Duodenal mucosa (tissue), 2 donors: ENCODE data around the gene MBNL2.

ENCODE experiments used
- H3K27ac ChIP-seq: one replicate; pipeline ENCODE4 v1.7.0; 2013; ENCODE audit warnings: low read depth, low read length
- H3K27me3 ChIP-seq, 2 donors: one replicate each; pipeline ENCODE4 v1.7.0; 2013; ENCODE audit warnings: low read length in 2 of 2, control low read depth in 1 of 2; ENCODE audit not compliant: insufficient read depth in 2 of 2, control insufficient read depth in 1 of 2
- H3K36me3 ChIP-seq, 2 donors: one replicate each; pipeline ENCODE4 v1.7.0; 2013; ENCODE audit warnings: low read length in 2 of 2, control low read depth in 1 of 2; ENCODE audit not compliant: insufficient read depth in 2 of 2, control insufficient read depth in 1 of 2
- H3K4me1 ChIP-seq, 2 donors: one replicate each; pipeline ENCODE4 v1.7.0; 2013; ENCODE audit warnings: low read length in 2 of 2, control low read depth in 1 of 2; ENCODE audit not compliant: insufficient read depth in 2 of 2, control insufficient read depth in 1 of 2
- H3K4me3 ChIP-seq, 2 donors: one replicate each; pipeline ENCODE4 v1.7.0; 2013; ENCODE audit warnings: low read length in 2 of 2, low read depth in 1 of 2
- H3K9ac ChIP-seq, 2 donors: one replicate each; pipeline ENCODE4 v1.7.0; 2013; ENCODE audit warnings: low read length in 2 of 2, low read depth in 1 of 2
- H3K9me3 ChIP-seq, 2 donors: one replicate each; pipeline ENCODE4 v1.7.0; 2013; ENCODE audit warnings: low read length in 2 of 2, control low read depth in 1 of 2; ENCODE audit not compliant: control insufficient read depth in 1 of 2

Gene MBNL2

GRCh38 chr13:97266772-97267417, 44.8 kb downstream of the MBNL2 start:
- no peak overlapping the region for H3K27ac ChIP-seq
- H3K27me3 ChIP-seq = no peaks in the 10 kb centered on the region
- H3K36me3 ChIP-seq = no peaks in the 10 kb centered on the region
- H3K4me1 ChIP-seq = peaks cover 1 to 3% of the 10 kb centered on the region in 2 donors
- H3K9ac ChIP-seq = no peak overlapping the region
- no peak overlapping the region for H3K4me3 ChIP-seq
- no peaks in the 10 kb centered on the region for H3K9me3 ChIP-seq

GRCh38 chr13:97267418-97268059, 45.4 kb downstream of the MBNL2 start:
- H3K9ac ChIP-seq = no peak overlapping the region
- no peaks in the 10 kb centered on the region for H3K36me3 ChIP-seq
- H3K9me3 ChIP-seq = no peaks in the 10 kb centered on the region
- H3K4me3 ChIP-seq = no peak overlapping the region
- no peak overlapping the region for H3K27ac ChIP-seq
- H3K4me1 ChIP-seq = no peaks in the 10 kb centered on the region
- H3K27me3 ChIP-seq = no peaks in the 10 kb centered on the region

- no peak overlapping the region for H3K4me3 ChIP-seq
- H3K4me1 ChIP-seq = peaks cover 4 to 7% of the 10 kb centered on the region in 2 donors
- H3K36me3 ChIP-seq = no peaks in the 10 kb centered on the region
- no peaks in the 10 kb centered on the region for H3K9me3 ChIP-seq
- H3K27ac ChIP-seq = no peak overlapping the region
- H3K9ac ChIP-seq = no peak overlapping the region
- H3K27me3 ChIP-seq = no peaks in the 10 kb centered on the region
Measured at GRCh38 chr13:97268772-97269171, 46.6 kb downstream of the MBNL2 start.

GRCh38 chr13:97269603-97270002, 47.5 kb downstream of the MBNL2 start:
- H3K4me3 ChIP-seq = no peak overlapping the region
- no peaks in the 10 kb centered on the region for H3K9me3 ChIP-seq
- no peaks in the 10 kb centered on the region for H3K27me3 ChIP-seq
- H3K4me1 ChIP-seq = peaks cover 11 to 14% of the 10 kb centered on the region in 2 donors
- no peak overlapping the region for H3K9ac ChIP-seq
- no peaks in the 10 kb centered on the region for H3K36me3 ChIP-seq
- H3K27ac ChIP-seq = no peak overlapping the region

GRCh38 chr13:97272526-97272925, 50.4 kb downstream of the MBNL2 start:
- Histone ChIP-seq H3K27me3 (no peaks in the 10 kb centered on the region), H3K9ac (no peak overlapping the region), H3K36me3 (peaks cover 6 to 13% of the 10 kb centered on the region in 2 donors), H3K27ac (no peak overlapping the region), H3K4me3 (no peak overlapping the region), H3K9me3 (no peaks in the 10 kb centered on the region), H3K4me1 (peaks cover 26 to 30% of the 10 kb centered on the region in 2 donors)

GRCh38 chr13:97273341-97273831, 51.3 kb downstream of the MBNL2 start:
- Histone ChIP-seq H3K27ac (no peak overlapping the region), H3K36me3 (peaks cover 6 to 13% of the 10 kb centered on the region in 2 donors), H3K27me3 (no peaks in the 10 kb centered on the region), H3K9ac (no peak overlapping the region), H3K9me3 (no peaks in the 10 kb centered on the region), H3K4me3 (no peak overlapping the region), H3K4me1 (peaks cover 26 to 31% of the 10 kb centered on the region in 2 donors)

- Histone ChIP-seq H3K27me3 (no peaks in the 10 kb centered on the region), H3K9ac (no peak overlapping the region), H3K4me3 (no peak overlapping the region)
Measured at GRCh38 chr13:97274829-97275649, 52.9 kb downstream of the MBNL2 start.

GRCh38 chr13:97275776-97276501, 53.8 kb downstream of the MBNL2 start:
- H3K27ac ChIP-seq = no peak overlapping the region
- H3K9me3 ChIP-seq = no peaks in the 10 kb centered on the region
- H3K36me3 ChIP-seq = peaks cover 6 to 17% of the 10 kb centered on the region in 2 donors
- H3K9ac ChIP-seq = no peak overlapping the region
- H3K4me3 ChIP-seq = no peak overlapping the region
- peaks cover 31 to 37% of the 10 kb centered on the region in 2 donors for H3K4me1 ChIP-seq
- H3K27me3 ChIP-seq = no peaks in the 10 kb centered on the region

More at GRCh38 chr13:97274829-97275649, 52.9 kb downstream of the MBNL2 start:
- peaks cover 6 to 17% of the 10 kb centered on the region in 2 donors for H3K36me3 ChIP-seq
- no peaks in the 10 kb centered on the region for H3K9me3 ChIP-seq
- no peak overlapping the region for H3K27ac ChIP-seq
- peaks cover 29 to 37% of the 10 kb centered on the region in 2 donors for H3K4me1 ChIP-seq

GRCh38 chr13:97276862-97277269, 54.7 kb downstream of the MBNL2 start:
- no peak overlapping the region for H3K9ac ChIP-seq
- no peaks in the 10 kb centered on the region for H3K9me3 ChIP-seq
- H3K4me3 ChIP-seq = no peak overlapping the region
- no peaks in the 10 kb centered on the region for H3K27me3 ChIP-seq
- peaks cover 31 to 37% of the 10 kb centered on the region in 2 donors for H3K4me1 ChIP-seq
- no peak overlapping the region for H3K27ac ChIP-seq
- peaks cover 6 to 17% of the 10 kb centered on the region in 2 donors for H3K36me3 ChIP-seq
